PC-9 (cell line): Measurements from ENCODE around the gene EVI5L. TPM values are rescaled to one million over a fixed set of nuclear protein-coding genes. Genes with fewer than 3 reads are reported as not detected.

Experiments used
- BruUV-seq: library from RNA; stranded (reverse); fragments of 400-500 nt; replicated peaks from 2 replicates; lab custom pipeline; 2021; lab: Mats Ljungman, UMichigan
- CTCF ChIA-PET: fragments of 300-600 bp; sonication (Branson Sonifier 250); formaldehyde crosslinking; loops from one replicate; lab custom pipeline; 2022; ENCODE audit warnings: antibody characterized with exemption; lab: Charles Lee
- POLR2A ChIA-PET: fragments of 300-600 bp; sonication (Branson Sonifier 250); formaldehyde crosslinking; loops from one replicate; lab custom pipeline; 2022; ENCODE audit warnings: antibody characterized with exemption; ENCODE audit not compliant: unreplicated experiment; lab: Charles Lee
- DNase-seq, 2 experiments: peaks; one replicate each; pipeline versions ENCODE4 v3.0.0 to v3.0.0-alpha.2; 2015 to 2022; ENCODE audit warnings: mixed read lengths in 1 of 2
- H2AFZ ChIP-seq: fragments of 200-600 bp; sonication (generic); 2 replicates; pipeline ENCODE4 v1.8.1; 2017; ENCODE audit warnings: antibody characterized with exemption
- H3F3A ChIP-seq: fragments of 200-600 bp; sonication (generic); 2 replicates; pipeline ENCODE4 v1.8.1; 2017; ENCODE audit warnings: antibody characterized with exemption, mild to moderate bottlenecking, low read depth; ENCODE audit not compliant: insufficient read depth
- H3K27ac ChIP-seq: fragments of 200-600 bp; sonication (generic); 2 replicates; pipeline ENCODE4 v1.6.1; 2016; ENCODE audit warnings: mixed run types
- H3K27me3 ChIP-seq: fragments of 200-600 bp; sonication (generic); 2 replicates; pipeline ENCODE4 v1.6.1; 2016; ENCODE audit warnings: low read depth, mixed run types; ENCODE audit not compliant: insufficient read depth
- H3K36me3 ChIP-seq: fragments of 200-600 bp; sonication (generic); 2 replicates; pipeline ENCODE4 v1.6.1; 2016; ENCODE audit warnings: low read depth, mixed run types
- H3K4me1 ChIP-seq: fragments of 200-600 bp; sonication (generic); replicated peaks from 2 replicates; pipeline ENCODE4 v1.6.1; 2016; ENCODE audit warnings: mixed run types; ENCODE audit not compliant: insufficient read depth
- H3K4me2 ChIP-seq: fragments of 200-600 bp; sonication (generic); 2 replicates; pipeline ENCODE4 v1.6.1; 2017; ENCODE audit warnings: mixed run types
- H3K4me3 ChIP-seq: fragments of 200-600 bp; sonication (generic); 2 replicates; pipeline ENCODE4 v1.6.1; 2016; ENCODE audit warnings: mixed run types
- H3K79me2 ChIP-seq: fragments of 200-600 bp; sonication (generic); 2 replicates; pipeline ENCODE4 v1.6.1; 2017; ENCODE audit warnings: low read depth, mixed run types
- H3K9me2 ChIP-seq: fragments of 200-600 bp; sonication (generic); 2 replicates; pipeline ENCODE4 v1.8.1; 2017; ENCODE audit warnings: mild to moderate bottlenecking; ENCODE audit not compliant: insufficient read depth
- H3K9me3 ChIP-seq: fragments of 200-600 bp; sonication (generic); 2 replicates; pipeline ENCODE4 v1.8.1; 2016; ENCODE audit warnings: low read depth; ENCODE audit not compliant: insufficient read depth
- H4K20me1 ChIP-seq: fragments of 200-600 bp; sonication (generic); 2 replicates; pipeline ENCODE4 v1.8.1; 2017; ENCODE audit not compliant: insufficient read depth
- EZH2 ChIP-seq: fragments of 200-600 bp; sonication (generic); IDR thresholded peaks from 2 replicates; pipeline ENCODE4 v1.8.0; 2017; ENCODE audit warnings: antibody characterized with exemption, low read depth
- intact Hi-C: fragments of 100-400 bp; cut with micrococcal nuclease; formaldehyde crosslinking; loops from one replicate; pipeline ENCODE4 v1.10.0; 2022; ENCODE audit not compliant: unreplicated experiment
- total RNA-seq: library from RNA; stranded (reverse); gene quantifications from 2 replicates; pipeline ENCODE4 v1.2.3, GENCODE V29; 2021
- TF ChIP-seq, protein P1 (sequence below): fragments of 200-600 bp; sonication (generic); conservative IDR thresholded peaks from 2 replicates; pipeline ENCODE4 v1.6.1; 2017; ENCODE audit warnings: mixed run types, antibody characterized with exemption, mild to moderate bottlenecking, moderate library complexity

The EVI5L gene
- total RNA-seq, 1 experiment from 2014 or later, result 19.2 TPM

DNA sequence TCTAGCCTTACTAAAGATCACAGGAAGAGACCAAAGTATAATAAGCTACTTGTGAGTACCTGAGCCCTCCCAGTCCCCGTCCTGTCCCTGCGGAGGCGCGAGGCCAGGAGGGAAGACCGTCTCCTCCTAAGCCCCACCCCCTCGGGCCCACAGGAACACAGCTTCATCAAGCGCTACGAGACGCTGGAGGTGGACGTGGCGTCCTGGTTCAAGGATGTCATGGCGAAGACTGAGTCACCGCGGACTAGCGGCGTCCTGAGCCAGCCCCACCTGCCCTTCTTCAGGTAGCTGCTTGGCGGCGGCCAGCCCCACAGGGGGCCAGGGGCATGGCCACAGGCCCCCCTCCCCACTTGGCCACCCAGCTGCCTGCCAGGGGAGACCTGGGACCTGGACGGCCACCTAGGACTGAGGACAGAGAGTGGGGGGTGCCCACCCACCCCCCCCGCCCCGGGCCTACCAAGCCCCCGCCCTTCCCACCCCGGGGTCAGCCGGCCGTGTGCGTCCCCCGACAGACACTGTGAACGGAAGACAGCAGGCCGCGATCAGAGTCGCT is 82.2 kb downstream of the EVI5L start:
- DNase-seq, result no peak
- no TSS peak for BruUV-seq

DNA sequence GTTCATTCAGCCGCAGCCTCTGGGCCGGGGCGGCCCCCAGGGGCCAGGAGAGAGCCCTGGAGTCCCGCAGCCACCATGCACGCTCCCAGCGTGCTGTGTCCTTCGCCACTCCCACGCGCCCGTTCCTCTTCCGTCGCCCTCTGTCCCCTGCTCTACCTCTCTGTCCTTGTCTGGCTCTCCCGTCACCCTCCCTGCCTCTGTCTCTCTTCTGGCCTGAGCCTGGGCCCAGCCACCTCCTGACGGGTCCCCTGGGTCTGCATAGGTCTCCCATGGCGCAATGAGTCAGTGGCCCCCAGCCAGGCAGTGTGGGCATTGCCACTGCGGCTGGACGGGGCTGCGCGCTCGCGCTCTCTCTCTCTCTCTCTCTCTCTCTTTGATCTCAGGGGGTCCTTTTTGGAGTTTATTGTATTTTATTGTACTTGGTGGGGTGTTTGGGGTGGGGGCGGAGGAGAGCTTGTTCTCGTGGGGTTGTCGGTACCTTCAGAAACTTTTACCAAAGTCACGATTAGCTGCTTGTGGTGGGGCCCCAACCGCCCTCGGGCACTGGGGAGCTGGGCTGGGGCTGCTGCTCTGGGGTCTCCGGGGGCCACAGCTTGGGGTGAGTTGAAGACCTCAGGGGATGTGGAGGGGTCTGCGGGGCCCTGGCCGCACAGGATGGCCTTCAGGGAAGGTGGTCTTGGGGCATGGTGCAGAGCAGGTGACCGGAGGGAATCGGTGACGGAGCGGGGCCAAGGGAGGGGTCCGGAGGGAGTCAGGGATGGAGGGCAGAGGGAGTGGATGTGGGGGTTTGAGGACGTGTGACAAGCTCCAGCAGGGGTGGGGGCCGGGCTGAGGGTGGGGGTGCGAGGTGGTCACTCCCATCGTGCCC is 82.9 kb downstream of the EVI5L start:
- Histone ChIP-seq H3K27ac (no peak overlapping the region), H3K9me2 (no peaks in the 10 kb centered on the region), H3K36me3 (0 out of 2 replicates have a peak, but pooled peaks cover 7% of the 10 kb centered on the region), H3K79me2 (peaks cover under 1% of the 10 kb centered on the region; the same call in 1 of the 2 replicates), H3K4me3 (no peak overlapping the region), H3K4me1 (peaks cover 4% of the 10 kb centered on the region; the same call in 1 of the 2 replicates), H4K20me1 (peaks cover 35% of the 10 kb centered on the region), H3K4me2 (no peak overlapping the region), H3K27me3 (peaks cover 19% of the 10 kb centered on the region), H3K9me3 (no peaks in the 10 kb centered on the region), H2AFZ (no peak overlapping the region), H3F3A (peaks cover 12% of the 10 kb centered on the region; the same call in 1 of the 2 replicates)
- POLR2A ChIA-PET, result no interaction called here
- intact Hi-C loops, result no loop called here
- CTCF ChIA-PET, result no interaction called here
- TF ChIP-seq, protein P1, sequence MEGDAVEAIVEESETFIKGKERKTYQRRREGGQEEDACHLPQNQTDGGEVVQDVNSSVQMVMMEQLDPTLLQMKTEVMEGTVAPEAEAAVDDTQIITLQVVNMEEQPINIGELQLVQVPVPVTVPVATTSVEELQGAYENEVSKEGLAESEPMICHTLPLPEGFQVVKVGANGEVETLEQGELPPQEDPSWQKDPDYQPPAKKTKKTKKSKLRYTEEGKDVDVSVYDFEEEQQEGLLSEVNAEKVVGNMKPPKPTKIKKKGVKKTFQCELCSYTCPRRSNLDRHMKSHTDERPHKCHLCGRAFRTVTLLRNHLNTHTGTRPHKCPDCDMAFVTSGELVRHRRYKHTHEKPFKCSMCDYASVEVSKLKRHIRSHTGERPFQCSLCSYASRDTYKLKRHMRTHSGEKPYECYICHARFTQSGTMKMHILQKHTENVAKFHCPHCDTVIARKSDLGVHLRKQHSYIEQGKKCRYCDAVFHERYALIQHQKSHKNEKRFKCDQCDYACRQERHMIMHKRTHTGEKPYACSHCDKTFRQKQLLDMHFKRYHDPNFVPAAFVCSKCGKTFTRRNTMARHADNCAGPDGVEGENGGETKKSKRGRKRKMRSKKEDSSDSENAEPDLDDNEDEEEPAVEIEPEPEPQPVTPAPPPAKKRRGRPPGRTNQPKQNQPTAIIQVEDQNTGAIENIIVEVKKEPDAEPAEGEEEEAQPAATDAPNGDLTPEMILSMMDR, result no peak
- TF ChIP-seq EZH2, result no peak
- BruUV-seq, result no TSS peak
- DNase-seq, result no peak

More for the DNA sequence above, 82.2 kb downstream of the EVI5L start:
- peaks cover 12% of the 10 kb centered on the region; the same call in 1 of the 2 replicates for H3F3A ChIP-seq
- CTCF ChIA-PET, result no interaction called here
- no peak overlapping the region for H3K4me2 ChIP-seq
- no peaks in the 10 kb centered on the region; the same call in 1 of the 2 replicates for H3K4me1 ChIP-seq
- TF ChIP-seq, protein P1, result no peak
- no peak for TF ChIP-seq EZH2
- 0 out of 2 replicates have a peak, but pooled peaks cover 7% of the 10 kb centered on the region for H3K36me3 ChIP-seq
- H3K79me2 ChIP-seq, result peaks cover 7% of the 10 kb centered on the region
- H3K27me3 ChIP-seq, result peaks cover 18% of the 10 kb centered on the region
- no peak overlapping the region for H3K27ac ChIP-seq
- peaks cover 40% of the 10 kb centered on the region for H4K20me1 ChIP-seq
- POLR2A ChIA-PET, result no interaction called here
- no peaks in the 10 kb centered on the region for H3K9me3 ChIP-seq
- no peak overlapping the region for H2AFZ ChIP-seq
- intact Hi-C loops, result no loop called here
- H3K9me2 ChIP-seq, result no peaks in the 10 kb centered on the region
- no peak overlapping the region for H3K4me3 ChIP-seq

DNA sequence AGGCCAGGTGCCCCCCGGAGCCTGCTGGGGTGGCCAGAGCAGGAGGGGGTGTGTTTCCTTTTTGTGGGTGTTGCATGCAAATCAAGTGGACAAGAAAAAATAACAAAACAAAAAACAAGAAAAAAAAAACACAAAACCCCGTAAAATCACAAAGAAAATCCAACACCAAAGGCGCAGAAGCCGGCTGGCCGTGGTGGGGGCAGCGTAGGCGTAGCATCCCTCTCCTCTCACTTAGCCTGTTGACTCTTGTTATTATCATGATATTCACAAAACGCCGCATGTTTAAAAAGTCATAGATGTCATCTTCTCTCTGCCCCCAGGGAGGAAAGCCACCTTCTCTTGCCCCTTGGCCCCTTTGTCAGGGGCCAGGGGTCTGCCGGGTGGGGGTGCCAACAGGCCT is 83.6 kb downstream of the EVI5L start:
- intact Hi-C loops, result no loop called here
- DNase-seq, result no peak
- BruUV-seq, result no TSS peak

More for the DNA sequence above, 83.6 kb downstream of the EVI5L start:
- H3K27ac ChIP-seq, result no peak overlapping the region
- H3K4me3 ChIP-seq, result no peak overlapping the region
- ChIA-PET CTCF (no interaction called here), POLR2A (no interaction called here)
- H3K4me1 ChIP-seq, result peaks cover 5% of the 10 kb centered on the region
- H3K9me2 ChIP-seq, result no peaks in the 10 kb centered on the region
- peaks cover 19% of the 10 kb centered on the region for H3K27me3 ChIP-seq
- H3K36me3 ChIP-seq, result 0 out of 2 replicates have a peak, but pooled peaks cover 7% of the 10 kb centered on the region
- H3F3A ChIP-seq, result peaks cover 18% of the 10 kb centered on the region; the same call in 1 of the 2 replicates
- no peak overlapping the region for H3K4me2 ChIP-seq
- peaks cover 29% of the 10 kb centered on the region for H4K20me1 ChIP-seq
- H2AFZ ChIP-seq, result no peak overlapping the region
- no peak for TF ChIP-seq EZH2
- TF ChIP-seq, protein P1, result no peak
- no peaks in the 10 kb centered on the region for H3K9me3 ChIP-seq
- H3K79me2 ChIP-seq, result no peaks in the 10 kb centered on the region; the same call in 1 of the 2 replicates
